Type B pancreatic cell (in vitro differentiated cells): Measurements from ENCODE around the gene DNMT3B. TPM values are rescaled to one million over a fixed set of nuclear protein-coding genes. Genes with fewer than 3 reads are reported as not detected.
A peak's percentile ranks its signal among the peaks of the same experiment; 100 is the strongest.

ENCODE experiments used
- DNase-seq: peaks from one replicate; pipeline ENCODE4 v3.0.0; 2021; ENCODE audit warnings: mixed read lengths; ENCODE audit not compliant: unreplicated experiment; ENCODE audit errors: extremely low spot score
- H3K27ac Mint-ChIP-seq: 2 replicates; pipeline ENCODE4 v1.8.0; 2021; ENCODE audit warnings: mild to moderate bottlenecking, mixed read lengths
- H3K27me3 Mint-ChIP-seq: 2 replicates; pipeline ENCODE4 v1.8.0; 2021; ENCODE audit warnings: mixed read lengths
- H3K36me3 Mint-ChIP-seq: 2 replicates; pipeline ENCODE4 v1.8.0; 2021; ENCODE audit warnings: mixed read lengths
- H3K4me1 Mint-ChIP-seq: one replicate; pipeline ENCODE4 v1.8.0; 2021; ENCODE audit warnings: mixed read lengths; ENCODE audit not compliant: unreplicated experiment
- H3K4me3 Mint-ChIP-seq: 2 replicates; pipeline ENCODE4 v1.8.0; 2021; ENCODE audit warnings: mild to moderate bottlenecking, mixed read lengths
- H3K9me3 Mint-ChIP-seq: 2 replicates; pipeline ENCODE4 v1.8.0; 2021; ENCODE audit warnings: mixed read lengths
- CTCF ChIP-seq: fragments of 200-600 bp; sonication (generic); conservative IDR thresholded peaks from 2 replicates; pipeline ENCODE4 v1.5.0; 2021; ENCODE audit warnings: antibody characterized with exemption, mild to moderate bottlenecking
- total RNA-seq: library from RNA; stranded (reverse); gene quantifications from 2 replicates; pipeline ENCODE4 v1.2.1, GENCODE V29; 2021; ENCODE audit warnings: low replicate concordance

Gene DNMT3B
- total RNA-seq, 1 donor from 2014 or later: 19.7 TPM

- H3K27ac Mint-ChIP-seq: no peak overlapping the region
Observed at GRCh38 chr20:32737371-32738223, 24.6 kb upstream of the DNMT3B start.

GRCh38 chr20:32741151-32741550 is 21.0 kb upstream of the DNMT3B start:
- H3K27me3 Mint-ChIP-seq: no peaks in the 10 kb centered on the region
- TF ChIP-seq CTCF: no peak
- H3K27ac Mint-ChIP-seq: no peak overlapping the region
- H3K4me3 Mint-ChIP-seq: no peak overlapping the region
- peaks cover under 1% of the 10 kb centered on the region for H3K36me3 Mint-ChIP-seq
- no peaks in the 10 kb centered on the region for H3K9me3 Mint-ChIP-seq
- H3K4me1 Mint-ChIP-seq: peaks cover 21% of the 10 kb centered on the region
- no peak for DNase-seq

More at GRCh38 chr20:32737371-32738223, 24.6 kb upstream of the DNMT3B start:
- peaks cover 5% of the 10 kb centered on the region for H3K36me3 Mint-ChIP-seq
- no peaks in the 10 kb centered on the region for H3K27me3 Mint-ChIP-seq
- DNase-seq: no peak
- no peak overlapping the region for H3K4me3 Mint-ChIP-seq
- peaks cover 6% of the 10 kb centered on the region for H3K4me1 Mint-ChIP-seq
- no peak for TF ChIP-seq CTCF
- no peaks in the 10 kb centered on the region for H3K9me3 Mint-ChIP-seq

- peaks cover 21% of the 10 kb centered on the region for H3K4me1 Mint-ChIP-seq
- H3K27me3 Mint-ChIP-seq: no peaks in the 10 kb centered on the region
- H3K9me3 Mint-ChIP-seq: no peaks in the 10 kb centered on the region
- no peaks in the 10 kb centered on the region for H3K36me3 Mint-ChIP-seq
- DNase-seq: no peak
- no peak for TF ChIP-seq CTCF
- H3K27ac Mint-ChIP-seq: peak overlapping the region; percentile 97
- peak overlapping the region; percentile 96 for H3K4me3 Mint-ChIP-seq
Observed at GRCh38 chr20:32742322-32743236, 19.6 kb upstream of the DNMT3B start.

- Mint-ChIP-seq H3K9me3 (no peaks in the 10 kb centered on the region), H3K36me3 (no peaks in the 10 kb centered on the region), H3K27me3 (no peaks in the 10 kb centered on the region), H3K4me3 (peak within 1 kb of the TSS; percentile 96), H3K4me1 (peaks cover 21% of the 10 kb centered on the region), H3K27ac (peak within 1 kb of the TSS; percentile 98)
- peak; percentile 81 for DNase-seq
- no peak for TF ChIP-seq CTCF
Observed at GRCh38 chr20:32743237-32744112, 18.7 kb upstream of the DNMT3B start, which contains the start of gene COMMD7. TSS of gene COMMD7 (minus strand) at chr20:32743467. CDS start at chr20:32743391, 76 bp downstream.
